Measurements from ENCODE around the gene IL36B.
"Not testable (repeated sequence)": the region's sequence is repeated elsewhere in the genome, so short reads cannot be mapped to it uniquely, and the experiment has no call there.

IL36B gene

DNA sequence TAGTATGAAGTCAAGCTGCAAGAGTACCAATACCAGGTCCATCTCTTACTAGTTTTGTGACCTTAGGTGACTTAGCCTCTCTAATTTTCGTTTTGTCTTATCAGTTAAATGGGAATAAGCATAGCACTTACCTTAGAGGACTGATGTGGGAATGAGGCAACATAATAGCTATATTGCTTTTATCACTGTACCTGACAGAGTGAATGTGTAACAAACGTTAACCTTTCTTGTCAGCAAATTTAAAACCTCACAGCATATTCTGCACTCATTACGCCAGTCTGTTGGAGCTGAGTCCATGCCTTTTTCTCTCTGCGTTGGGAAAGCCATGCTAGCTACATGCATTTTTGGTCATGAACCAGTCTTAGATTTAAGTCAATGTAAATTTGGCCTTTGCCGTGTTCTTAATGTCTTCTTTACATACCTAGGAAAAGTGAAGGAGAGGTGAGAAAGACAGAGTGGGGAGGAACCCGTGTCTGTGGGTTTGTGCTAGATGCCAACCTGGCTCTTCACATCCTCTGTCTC lies at the start of gene IL36B:
Gene IL36B, minus strand, starts transcription at position 472 of the 522 bp plus-strand sequence.
- no peaks in the 10 kb centered on the region for H3K4me1 ChIP-seq (ENCODE audit: control insufficient read depth, insufficient read depth, low read length, unreplicated experiment)
- no peak within 1 kb of the TSS for H3K4me3 ChIP-seq (ENCODE audit: low read depth, low read length)
- no peaks in the 10 kb centered on the region for H3K36me3 ChIP-seq (ENCODE audit: insufficient read depth, low read length)
- H3K27ac ChIP-seq (ENCODE audit: low read depth, low read length) = no peak within 1 kb of the TSS
- H3K27me3 ChIP-seq (ENCODE audit: insufficient read depth, low read length) = peaks cover 52% of the 10 kb centered on the region
- no peaks in the 10 kb centered on the region for H3K79me2 ChIP-seq (ENCODE audit: control insufficient read depth, insufficient read depth, low read length, unreplicated experiment)
- H2AFZ ChIP-seq (ENCODE audit: low read length, unreplicated experiment) = no peak within 1 kb of the TSS

DNA sequence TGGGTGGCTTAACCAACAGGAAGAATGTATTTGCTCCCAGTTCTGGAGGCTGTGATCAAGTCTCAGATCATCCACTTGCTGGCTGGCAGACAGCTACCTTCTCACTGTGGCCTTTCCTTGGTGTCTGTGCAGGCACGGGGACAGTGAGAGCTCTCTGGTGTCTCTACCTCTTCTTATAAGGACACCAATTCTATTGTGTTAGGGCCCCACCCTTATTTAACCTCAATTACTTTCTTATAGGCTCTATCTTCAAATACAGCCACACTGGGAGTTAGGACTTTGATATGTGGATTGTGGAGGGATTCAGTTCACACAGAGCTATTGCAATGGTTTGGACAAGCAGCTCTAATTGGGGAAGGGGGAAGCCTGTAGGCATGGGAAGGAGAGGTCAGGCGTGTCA lies 49.5 kb upstream of the IL36B start:
- Histone ChIP-seq H3K27me3 (ENCODE audit: insufficient read depth, low read length) (peaks cover 4% of the 10 kb centered on the region; the same call in 1 of the 2 replicates), H3K36me3 (ENCODE audit: insufficient read depth, low read length) (no peaks in the 10 kb centered on the region), H3K27ac (ENCODE audit: low read depth, low read length) (no peak overlapping the region), H3K79me2 (ENCODE audit: control insufficient read depth, insufficient read depth, low read length, unreplicated experiment) (no peaks in the 10 kb centered on the region), H3K4me3 (ENCODE audit: low read depth, low read length) (no peak overlapping the region), H2AFZ (ENCODE audit: low read length, unreplicated experiment) (no peak overlapping the region), H3K4me1 (ENCODE audit: control insufficient read depth, insufficient read depth, low read length, unreplicated experiment) (peaks cover 5% of the 10 kb centered on the region)

- Histone ChIP-seq H3K27me3 (ENCODE audit: insufficient read depth, low read length) (peaks cover 22% of the 10 kb centered on the region), H3K36me3 (ENCODE audit: insufficient read depth, low read length) (no peaks in the 10 kb centered on the region), H3K4me3 (ENCODE audit: low read depth, low read length) (no peak overlapping the region), H2AFZ (ENCODE audit: low read length, unreplicated experiment) (no peak overlapping the region), H3K4me1 (ENCODE audit: control insufficient read depth, insufficient read depth, low read length, unreplicated experiment) (no peaks in the 10 kb centered on the region), H3K79me2 (ENCODE audit: control insufficient read depth, insufficient read depth, low read length, unreplicated experiment) (no peaks in the 10 kb centered on the region), H3K27ac (ENCODE audit: low read depth, low read length) (no peak overlapping the region)
Observed at GRCh38 chr2:113098532-113098931, 45.9 kb upstream of the IL36B start.

GRCh38 chr2:113098041-113098440 lies 45.4 kb upstream of the IL36B start:
- peaks cover 27% of the 10 kb centered on the region for H3K27me3 ChIP-seq (ENCODE audit: insufficient read depth, low read length)
- H3K27ac ChIP-seq (ENCODE audit: low read depth, low read length) = no peak overlapping the region
- H2AFZ ChIP-seq (ENCODE audit: low read length, unreplicated experiment) = no peak overlapping the region
- no peak overlapping the region for H3K4me3 ChIP-seq (ENCODE audit: low read depth, low read length)
- no peaks in the 10 kb centered on the region for H3K36me3 ChIP-seq (ENCODE audit: insufficient read depth, low read length)
- no peaks in the 10 kb centered on the region for H3K4me1 ChIP-seq (ENCODE audit: control insufficient read depth, insufficient read depth, low read length, unreplicated experiment)
- no peaks in the 10 kb centered on the region for H3K79me2 ChIP-seq (ENCODE audit: control insufficient read depth, insufficient read depth, low read length, unreplicated experiment)

- peaks cover 37% of the 10 kb centered on the region for H3K27me3 ChIP-seq (ENCODE audit: insufficient read depth, low read length)
- H3K79me2 ChIP-seq (ENCODE audit: control insufficient read depth, insufficient read depth, low read length, unreplicated experiment); H3K36me3 ChIP-seq (ENCODE audit: insufficient read depth, low read length); H3K4me1 ChIP-seq (ENCODE audit: control insufficient read depth, insufficient read depth, low read length, unreplicated experiment); H3K27ac ChIP-seq (ENCODE audit: low read depth, low read length); H2AFZ ChIP-seq (ENCODE audit: low read length, unreplicated experiment); H3K4me3 ChIP-seq (ENCODE audit: low read depth, low read length): not testable (repeated sequence)
Observed at GRCh38 chr2:113096842-113097618, 44.4 kb upstream of the IL36B start.

GRCh38 chr2:113096306-113096705 lies 43.6 kb upstream of the IL36B start:
- H3K4me1 ChIP-seq (ENCODE audit: control insufficient read depth, insufficient read depth, low read length, unreplicated experiment); H3K79me2 ChIP-seq (ENCODE audit: control insufficient read depth, insufficient read depth, low read length, unreplicated experiment); H3K36me3 ChIP-seq (ENCODE audit: insufficient read depth, low read length); H3K27ac ChIP-seq (ENCODE audit: low read depth, low read length); H3K4me3 ChIP-seq (ENCODE audit: low read depth, low read length); H2AFZ ChIP-seq (ENCODE audit: low read length, unreplicated experiment): not testable (repeated sequence)
- H3K27me3 ChIP-seq (ENCODE audit: insufficient read depth, low read length) = peaks cover 44% of the 10 kb centered on the region

- H2AFZ ChIP-seq (ENCODE audit: low read length, unreplicated experiment) = no peak overlapping the region
- H3K79me2 ChIP-seq (ENCODE audit: control insufficient read depth, insufficient read depth, low read length, unreplicated experiment) = no peaks in the 10 kb centered on the region
- no peak overlapping the region for H3K27ac ChIP-seq (ENCODE audit: low read depth, low read length)
- no peak overlapping the region for H3K4me3 ChIP-seq (ENCODE audit: low read depth, low read length)
- no peaks in the 10 kb centered on the region for H3K4me1 ChIP-seq (ENCODE audit: control insufficient read depth, insufficient read depth, low read length, unreplicated experiment)
- H3K36me3 ChIP-seq (ENCODE audit: insufficient read depth, low read length) = no peaks in the 10 kb centered on the region
- H3K27me3 ChIP-seq (ENCODE audit: insufficient read depth, low read length) = peaks cover 71% of the 10 kb centered on the region
Observed at GRCh38 chr2:113093613-113093977, 40.9 kb upstream of the IL36B start.

DNA sequence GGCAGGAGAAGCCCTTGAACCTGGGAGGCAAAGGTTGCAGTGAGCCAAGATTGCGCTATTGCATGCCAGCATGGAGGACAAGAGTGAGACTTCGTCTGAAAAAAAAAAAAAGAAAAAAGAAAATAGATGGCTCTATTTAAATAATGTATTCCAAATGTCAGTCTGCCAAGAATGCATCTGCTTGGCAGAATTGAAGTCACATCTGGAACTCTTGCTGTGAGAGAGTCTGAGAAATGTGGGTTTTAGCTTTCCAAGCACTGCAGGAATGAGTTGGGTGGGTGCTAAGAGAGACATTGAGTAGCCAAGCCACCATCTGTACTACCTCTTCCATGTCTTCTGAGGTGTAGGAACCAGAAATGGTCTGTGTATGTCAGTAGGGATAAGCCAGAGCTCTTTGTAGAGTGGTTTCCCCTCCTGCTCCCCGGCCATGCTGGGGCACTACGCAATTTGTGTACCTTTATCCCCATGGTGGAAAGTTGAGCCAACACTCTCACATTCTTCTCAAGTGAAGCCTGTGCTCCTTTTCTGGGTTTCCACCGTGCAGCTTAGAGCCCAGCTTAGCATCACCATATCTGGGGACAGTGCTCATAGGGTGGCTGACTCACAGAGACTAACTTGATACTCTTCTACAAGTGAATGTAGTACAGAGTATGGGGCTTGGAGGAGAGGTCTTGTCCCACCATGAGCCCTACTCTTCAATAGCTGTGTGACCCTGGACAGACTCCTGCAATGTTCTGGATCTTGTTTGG lies 40.4 kb upstream of the IL36B start:
- Histone ChIP-seq H3K27ac (ENCODE audit: low read depth, low read length) (no peak overlapping the region), H3K36me3 (ENCODE audit: insufficient read depth, low read length) (no peaks in the 10 kb centered on the region), H3K4me1 (ENCODE audit: control insufficient read depth, insufficient read depth, low read length, unreplicated experiment) (no peaks in the 10 kb centered on the region), H2AFZ (ENCODE audit: low read length, unreplicated experiment) (no peak overlapping the region), H3K27me3 (ENCODE audit: insufficient read depth, low read length) (peaks cover 73% of the 10 kb centered on the region), H3K79me2 (ENCODE audit: control insufficient read depth, insufficient read depth, low read length, unreplicated experiment) (no peaks in the 10 kb centered on the region), H3K4me3 (ENCODE audit: low read depth, low read length) (no peak overlapping the region)

- no peaks in the 10 kb centered on the region for H3K79me2 ChIP-seq (ENCODE audit: control insufficient read depth, insufficient read depth, low read length, unreplicated experiment)
Observed at GRCh38 chr2:113091231-113091896, 38.7 kb upstream of the IL36B start.

GRCh38 chr2:113089916-113090315 lies 37.2 kb upstream of the IL36B start:
- Histone ChIP-seq H3K4me1 (ENCODE audit: control insufficient read depth, insufficient read depth, low read length, unreplicated experiment) (no peaks in the 10 kb centered on the region), H3K36me3 (ENCODE audit: insufficient read depth, low read length) (no peaks in the 10 kb centered on the region), H3K27ac (ENCODE audit: low read depth, low read length) (no peak overlapping the region), H2AFZ (ENCODE audit: low read length, unreplicated experiment) (no peak overlapping the region), H3K27me3 (ENCODE audit: insufficient read depth, low read length) (peaks cover 89% of the 10 kb centered on the region), H3K79me2 (ENCODE audit: control insufficient read depth, insufficient read depth, low read length, unreplicated experiment) (no peaks in the 10 kb centered on the region), H3K4me3 (ENCODE audit: low read depth, low read length) (no peak overlapping the region)

More at GRCh38 chr2:113091231-113091896, 38.7 kb upstream of the IL36B start:
- H3K27ac ChIP-seq (ENCODE audit: low read depth, low read length) = no peak overlapping the region
- no peaks in the 10 kb centered on the region for H3K4me1 ChIP-seq (ENCODE audit: control insufficient read depth, insufficient read depth, low read length, unreplicated experiment)
- no peak overlapping the region for H3K4me3 ChIP-seq (ENCODE audit: low read depth, low read length)
- no peak overlapping the region for H2AFZ ChIP-seq (ENCODE audit: low read length, unreplicated experiment)
- H3K36me3 ChIP-seq (ENCODE audit: insufficient read depth, low read length) = no peaks in the 10 kb centered on the region
- peaks cover 86% of the 10 kb centered on the region for H3K27me3 ChIP-seq (ENCODE audit: insufficient read depth, low read length)
